OCI-LY3 (cell line): Measurements from ENCODE around the gene STAT6.
"Not testable (repeated sequence)": the region's sequence is repeated elsewhere in the genome, so short reads cannot be mapped to it uniquely, and the experiment has no call there.

ENCODE experiments used
- H2AFZ ChIP-seq: fragments of 200-600, 300-600 bp; shearing (Covaris generic); 2 replicates; pipeline ENCODE4 v1.6.0; 2014; ENCODE audit warnings: antibody characterized with exemption, low read depth, low read length
- H3K27ac ChIP-seq: fragments of 200-600, 300-600 bp; sonication (generic); 2 replicates; pipeline ENCODE4 v1.5.1; 2014; ENCODE audit warnings: mild to moderate bottlenecking, low read length, moderate library complexity, mixed read lengths
- H3K27me3 ChIP-seq: fragments of 200-600, 300-600 bp; sonication (generic); 2 replicates; pipeline ENCODE4 v1.6.1; 2014; ENCODE audit warnings: low read depth, low read length, mixed read lengths
- H3K36me3 ChIP-seq: fragments of 200-600, 300-600 bp; sonication (generic); replicated peaks from 2 replicates; pipeline ENCODE3; 2014; ENCODE audit warnings: low read depth, low read length, mixed read lengths
- H3K4me1 ChIP-seq: fragments of 300-600, 200-600 bp; sonication (generic); 2 replicates; pipeline ENCODE4 v1.6.1; 2014; ENCODE audit warnings: low read length, mixed read lengths
- H3K4me2 ChIP-seq: fragments of 200-600, 300-600 bp; sonication (generic); 2 replicates; pipeline ENCODE4 v1.6.1; 2014; ENCODE audit warnings: low read length, mixed read lengths
- H3K4me3 ChIP-seq: fragments of 300-600, 200-600 bp; sonication (generic); 2 replicates; pipeline ENCODE4 v1.5.1; 2014; ENCODE audit warnings: antibody characterized with exemption, mild to moderate bottlenecking, low read length, moderate library complexity
- H3K79me2 ChIP-seq: fragments of 300-600, 200-600 bp; shearing (Covaris generic); 2 replicates; pipeline ENCODE4 v1.6.1; 2014; ENCODE audit warnings: mild to moderate bottlenecking, low read length, mixed read lengths
- H3K9ac ChIP-seq: fragments of 300-600, 200-600 bp; shearing (Covaris generic); 2 replicates; pipeline ENCODE4 v1.6.0; 2014; ENCODE audit warnings: mild to moderate bottlenecking, low read length, moderate library complexity
- H3K9me3 ChIP-seq: fragments of 200-600, 300-600 bp; shearing (Covaris generic); 2 replicates; pipeline ENCODE4 v1.6.1; 2014; ENCODE audit warnings: low read length, mixed read lengths; ENCODE audit not compliant: insufficient read depth
- H4K20me1 ChIP-seq: fragments of 200-600, 300-600 bp; sonication (generic); 2 replicates; pipeline ENCODE4 v1.6.1; 2016; ENCODE audit warnings: low read length, mixed read lengths; ENCODE audit not compliant: insufficient read depth
- EZH2phosphoT487 ChIP-seq: fragments of 200-600 bp; shearing (Covaris generic); IDR thresholded peaks from 2 replicates; pipeline ENCODE4 v1.6.1; 2018; ENCODE audit warnings: antibody characterized with exemption, mixed run types, low read depth
- TF ChIP-seq, protein P1 (sequence below): fragments of 200-600, 300-600 bp; sonication (generic); IDR thresholded peaks from 2 replicates; pipeline ENCODE4 v1.5.1; 2014; ENCODE audit warnings: antibody characterized with exemption, low read length, low read depth

Gene STAT6

DNA sequence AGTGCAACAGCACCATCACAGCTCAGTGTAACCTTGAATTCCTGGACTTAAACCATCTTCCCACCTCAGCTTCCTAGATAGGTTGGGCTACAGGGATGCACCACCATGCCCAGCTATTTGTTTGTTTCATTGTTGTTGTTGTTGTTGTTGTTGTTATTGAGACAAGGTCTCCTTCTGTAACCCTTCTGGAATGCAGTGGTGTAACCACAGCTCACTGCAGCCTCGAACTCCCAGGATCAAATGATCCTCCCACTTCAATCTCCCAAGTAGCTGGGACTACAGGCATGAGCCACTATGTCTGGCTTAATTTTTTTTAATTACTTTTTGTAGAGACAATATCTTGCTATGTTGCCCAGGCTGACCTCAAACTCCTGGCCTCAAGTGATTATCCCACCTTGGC lies 31.3 kb downstream of the STAT6 start:
- peak overlapping the region; percentile 68; the same call in 1 of the 2 replicates for H3K4me2 ChIP-seq
- no peaks in the 10 kb centered on the region for H3K27me3 ChIP-seq
- H3K27ac ChIP-seq, result no peak overlapping the region

DNA sequence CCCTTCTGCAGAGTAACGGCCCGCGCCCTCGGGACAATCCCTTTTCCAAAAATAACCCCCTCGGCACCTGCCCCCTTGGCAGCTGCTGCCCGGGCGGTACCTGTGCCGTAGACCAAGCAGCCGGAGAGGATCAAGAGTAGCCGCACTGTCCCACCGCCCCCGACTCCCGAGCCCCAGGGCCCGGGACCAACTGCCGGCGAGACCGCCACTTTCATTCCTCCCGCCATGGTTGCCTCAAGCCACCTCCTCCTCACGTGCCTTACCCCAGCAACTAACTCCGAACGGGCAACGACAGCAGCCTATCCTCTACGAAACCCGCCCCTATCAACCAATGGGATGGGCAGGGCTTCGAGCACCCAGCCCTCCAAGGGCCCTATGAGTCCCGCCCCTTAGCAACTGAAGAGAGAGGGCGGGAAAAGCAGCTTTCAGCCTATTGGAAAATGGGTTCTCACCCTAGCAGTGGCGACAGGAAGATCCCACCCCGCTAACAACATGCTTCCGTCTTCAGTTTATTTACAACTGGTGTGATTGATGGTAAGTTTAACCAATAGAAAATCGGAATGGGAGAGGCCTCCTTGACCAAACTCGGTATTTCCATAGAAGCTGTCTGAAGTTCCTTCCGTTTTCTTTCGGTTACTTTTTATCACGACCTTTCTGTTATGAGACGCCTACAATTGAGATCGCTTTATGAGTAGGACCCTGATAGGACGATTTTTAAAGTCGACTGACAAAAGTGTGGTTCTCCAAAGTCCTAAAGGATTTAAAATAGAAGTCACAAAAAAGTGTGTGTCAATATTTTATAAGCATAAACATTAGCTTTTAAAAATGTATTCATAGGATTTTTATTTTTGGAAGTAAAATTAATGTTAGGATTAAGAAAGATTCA lies 32.4 kb downstream of the STAT6 start, which contains the start of gene NEMP1:
NEMP1 (minus strand) TSS at position 273 of the 886 bp plus-strand sequence; CDS start at position 227, 46 bp downstream.
- peak within 1 kb of the TSS; percentile 81 for H3K27ac ChIP-seq

More for the DNA sequence above, 31.3 kb downstream of the STAT6 start:
- Histone ChIP-seq H2AFZ (no peak overlapping the region), H3K36me3 (peaks cover 4% of the 10 kb centered on the region), H3K9me3 (no peaks in the 10 kb centered on the region), H4K20me1 (no peaks in the 10 kb centered on the region), H3K4me3 (0 out of 2 replicates have a peak overlapping the region, but pooled peaks have one; percentile 70), H3K79me2 (peaks cover 29% of the 10 kb centered on the region), H3K9ac (no peak overlapping the region), H3K4me1 (peaks cover 10% of the 10 kb centered on the region)
- no peak for TF ChIP-seq EZH2phosphoT487
- TF ChIP-seq, protein P1, sequence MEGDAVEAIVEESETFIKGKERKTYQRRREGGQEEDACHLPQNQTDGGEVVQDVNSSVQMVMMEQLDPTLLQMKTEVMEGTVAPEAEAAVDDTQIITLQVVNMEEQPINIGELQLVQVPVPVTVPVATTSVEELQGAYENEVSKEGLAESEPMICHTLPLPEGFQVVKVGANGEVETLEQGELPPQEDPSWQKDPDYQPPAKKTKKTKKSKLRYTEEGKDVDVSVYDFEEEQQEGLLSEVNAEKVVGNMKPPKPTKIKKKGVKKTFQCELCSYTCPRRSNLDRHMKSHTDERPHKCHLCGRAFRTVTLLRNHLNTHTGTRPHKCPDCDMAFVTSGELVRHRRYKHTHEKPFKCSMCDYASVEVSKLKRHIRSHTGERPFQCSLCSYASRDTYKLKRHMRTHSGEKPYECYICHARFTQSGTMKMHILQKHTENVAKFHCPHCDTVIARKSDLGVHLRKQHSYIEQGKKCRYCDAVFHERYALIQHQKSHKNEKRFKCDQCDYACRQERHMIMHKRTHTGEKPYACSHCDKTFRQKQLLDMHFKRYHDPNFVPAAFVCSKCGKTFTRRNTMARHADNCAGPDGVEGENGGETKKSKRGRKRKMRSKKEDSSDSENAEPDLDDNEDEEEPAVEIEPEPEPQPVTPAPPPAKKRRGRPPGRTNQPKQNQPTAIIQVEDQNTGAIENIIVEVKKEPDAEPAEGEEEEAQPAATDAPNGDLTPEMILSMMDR, result no peak

DNA sequence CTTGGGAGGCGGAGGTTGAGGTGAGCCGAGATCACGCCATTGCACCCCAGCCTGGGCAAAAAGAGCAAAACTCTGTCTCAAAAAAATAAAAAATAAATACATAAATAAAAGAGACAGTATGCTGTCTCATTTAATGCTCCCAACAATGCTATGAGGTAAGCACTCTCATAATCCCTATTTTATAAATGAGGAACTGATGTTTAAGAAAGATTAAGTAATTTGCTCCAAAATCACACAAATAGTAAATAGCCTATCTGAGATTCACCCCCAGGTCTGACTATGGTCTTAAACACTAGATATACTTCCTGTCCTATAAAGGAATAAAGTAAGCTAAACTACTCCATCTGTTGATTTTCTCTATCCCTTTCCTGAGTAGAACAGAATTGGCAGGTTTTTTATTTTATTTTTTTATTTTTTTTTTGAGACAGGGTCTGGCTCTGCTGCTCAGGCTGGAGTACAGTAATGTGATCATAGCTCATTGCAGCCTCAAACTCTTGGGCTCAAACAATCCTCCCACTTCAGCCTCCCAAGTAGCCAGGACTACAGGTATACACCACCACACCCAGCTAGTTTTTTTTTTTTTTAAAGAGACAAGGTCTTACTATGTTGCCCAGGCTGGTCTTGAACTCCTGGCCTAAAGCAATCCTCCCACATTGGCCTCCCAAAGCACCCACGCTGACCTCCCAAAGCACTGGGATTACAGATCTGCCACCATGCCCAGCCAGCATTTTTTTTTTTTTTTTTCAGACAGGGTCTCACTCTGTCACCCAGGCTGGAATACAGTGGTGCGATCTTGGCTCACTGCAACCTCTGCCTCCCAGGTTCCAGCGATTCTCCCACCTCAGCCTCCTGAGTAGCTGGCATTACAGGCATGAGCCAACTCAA lies 37.4 kb downstream of the STAT6 start:
- peaks cover 36% of the 10 kb centered on the region for H3K4me1 ChIP-seq
- H3K27me3 ChIP-seq, H3K9ac ChIP-seq, H2AFZ ChIP-seq, H3K9me3 ChIP-seq, H4K20me1 ChIP-seq: not testable (repeated sequence)
- H3K79me2 ChIP-seq, result peaks cover 57% of the 10 kb centered on the region
- peaks cover 31% of the 10 kb centered on the region for H3K36me3 ChIP-seq
- H3K4me3 ChIP-seq, result peak overlapping the region; percentile 45
- peak overlapping the region; percentile 56 for H3K4me2 ChIP-seq
- peak overlapping the region; percentile 47; the same call in 1 of the 2 replicates for H3K27ac ChIP-seq

More for the DNA sequence above, 32.4 kb downstream of the STAT6 start, which contains the start of gene NEMP1:
- Histone ChIP-seq H3K79me2 (peaks cover 39% of the 10 kb centered on the region), H3K9me3 (no peaks in the 10 kb centered on the region), H3K36me3 (peaks cover 4% of the 10 kb centered on the region), H3K4me2 (peak within 1 kb of the TSS; percentile 68), H3K27me3 (no peaks in the 10 kb centered on the region), H3K4me1 (peaks cover 12% of the 10 kb centered on the region), H3K9ac (peak within 1 kb of the TSS; percentile 96), H2AFZ (peak within 1 kb of the TSS; percentile 27), H4K20me1 (no peaks in the 10 kb centered on the region), H3K4me3 (peak within 1 kb of the TSS; percentile 88)
- TF ChIP-seq EZH2phosphoT487, result no peak
- TF ChIP-seq, protein P1, result no peak

DNA sequence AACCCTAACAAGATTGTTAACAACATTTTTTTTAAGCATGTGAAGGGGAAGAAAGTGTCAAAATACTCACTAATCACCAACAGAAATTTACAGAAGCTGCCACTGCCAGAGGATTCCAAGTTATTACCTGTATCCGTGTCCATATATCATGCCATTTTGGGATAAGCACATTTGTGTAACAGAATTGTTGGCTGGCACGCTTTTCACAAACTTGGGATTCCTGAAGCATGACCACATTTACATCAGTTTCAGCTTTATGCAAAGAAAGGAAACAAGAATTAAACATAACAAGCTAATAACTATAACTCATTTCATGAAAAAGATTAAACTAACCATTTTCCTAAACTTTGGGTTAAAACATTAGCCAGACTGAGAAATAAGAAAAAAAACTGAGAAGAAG lies 38.5 kb downstream of the STAT6 start:
- peak overlapping the region; percentile 56 for H3K4me2 ChIP-seq
- no peaks in the 10 kb centered on the region for H3K27me3 ChIP-seq
- no peaks in the 10 kb centered on the region for H3K9me3 ChIP-seq
- no peaks in the 10 kb centered on the region for H4K20me1 ChIP-seq
- TF ChIP-seq EZH2phosphoT487, result no peak
- TF ChIP-seq, protein P1, result no peak
- H3K4me3 ChIP-seq, result peak overlapping the region; percentile 5; the same call in 1 of the 2 replicates
- no peak overlapping the region for H2AFZ ChIP-seq
- H3K79me2 ChIP-seq, result peaks cover 49% of the 10 kb centered on the region
- peak overlapping the region; percentile 15; the same call in 1 of the 2 replicates for H3K9ac ChIP-seq
- peak overlapping the region; percentile 47 for H3K27ac ChIP-seq
- H3K36me3 ChIP-seq, result peaks cover 39% of the 10 kb centered on the region
- peaks cover 38% of the 10 kb centered on the region for H3K4me1 ChIP-seq
